Subcutaneous abdominal adipose tissue (tissue), 5 donors: ENCODE measurements around the gene SMKR1.
"Not testable (repeated sequence)": the region's sequence is repeated elsewhere in the genome, so short reads cannot be mapped to it uniquely, and the experiment has no call there.

Experiments
- H3K27ac ChIP-seq: one replicate; pipeline ENCODE4 v1.7.0; 2013; ENCODE audit warnings: low read depth, mild to moderate bottlenecking, inconsistent platforms, low read length, moderate library complexity
- H3K27me3 ChIP-seq, 5 donors: one replicate each; pipeline ENCODE4 v1.7.0; 2013; ENCODE audit warnings: low read length in 5 of 5, inconsistent platforms in 1 of 5; ENCODE audit not compliant: control insufficient read depth in 5 of 5, insufficient read depth in 4 of 5
- H3K36me3 ChIP-seq, 5 donors: one replicate each; pipeline ENCODE4 v1.7.0; 2013; ENCODE audit warnings: low read length in 5 of 5; ENCODE audit not compliant: control insufficient read depth in 5 of 5, insufficient read depth in 5 of 5
- H3K4me1 ChIP-seq, 5 donors: one replicate each; pipeline ENCODE4 v1.7.0; 2013; ENCODE audit warnings: low read length in 5 of 5, mild to moderate bottlenecking in 3 of 5, moderate library complexity in 1 of 5; ENCODE audit not compliant: control insufficient read depth in 5 of 5, insufficient read depth in 5 of 5
- H3K4me3 ChIP-seq, 5 donors: one replicate each; pipeline ENCODE4 v1.7.0; 2013; ENCODE audit warnings: low read length in 5 of 5, low read depth in 1 of 5
- H3K9ac ChIP-seq, 5 donors: one replicate each; pipeline ENCODE4 v1.7.0; 2013; ENCODE audit warnings: low read length in 5 of 5, mild to moderate bottlenecking in 4 of 5, moderate library complexity in 3 of 5
- H3K9me3 ChIP-seq, 5 donors: one replicate each; pipeline ENCODE4 v1.7.0; 2013; ENCODE audit warnings: low read length in 5 of 5; ENCODE audit not compliant: control insufficient read depth in 5 of 5
- donor health status: healthy.
- donor health status: healthy.
- donor health status: healthy.
- donor health status: healthy.
- donor health status: healthy.

Gene SMKR1

DNA sequence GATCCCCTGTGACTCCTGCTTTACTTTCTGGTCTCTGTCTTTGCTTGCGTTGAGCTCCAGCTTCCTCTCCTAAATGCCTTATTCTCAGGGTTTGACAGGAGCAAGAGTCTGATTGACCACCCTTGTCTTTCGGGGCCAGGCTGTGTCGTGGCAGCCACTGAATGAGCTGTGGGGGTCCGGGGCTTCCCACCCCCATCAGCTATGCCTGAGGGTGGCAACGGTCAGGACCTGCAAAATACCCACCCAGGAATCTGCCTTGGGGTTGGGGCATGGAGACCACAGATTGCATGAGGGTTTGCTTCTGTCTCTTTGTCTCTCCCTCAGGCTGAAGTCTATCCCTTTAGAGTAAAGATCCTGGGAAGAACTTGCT is 20.6 kb downstream of the SMKR1 start:
- no peak overlapping the region for H3K9ac ChIP-seq
- H3K9me3 ChIP-seq = no peaks in the 10 kb centered on the region
- H3K4me1 ChIP-seq = peaks cover 0 to 3% (median 0%) of the 10 kb centered on the region in 5 donors
- no peak overlapping the region for H3K4me3 ChIP-seq
- H3K36me3 ChIP-seq = no peaks in the 10 kb centered on the region
- peaks cover 0 to 19% (median 7%) of the 10 kb centered on the region in 5 donors for H3K27me3 ChIP-seq
- no peak overlapping the region for H3K27ac ChIP-seq

DNA sequence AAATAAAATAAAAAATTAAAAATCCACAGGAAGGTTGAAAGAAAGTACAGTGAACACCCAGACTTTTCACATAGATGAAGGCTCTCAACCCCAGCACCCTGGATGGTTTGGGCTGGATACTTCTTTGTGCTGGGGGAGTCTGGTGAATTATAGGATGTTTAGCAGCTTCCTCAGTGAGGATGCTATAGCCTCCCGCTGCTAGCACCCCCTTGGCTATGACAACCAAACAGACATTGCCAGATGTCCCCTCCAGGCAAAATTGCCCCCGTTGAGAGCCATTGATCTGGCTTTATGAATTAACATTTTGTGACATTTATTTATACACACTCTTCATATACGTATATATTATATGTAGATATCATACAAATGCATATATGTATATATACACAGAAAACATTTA is 21.6 kb downstream of the SMKR1 start:
- H3K9ac ChIP-seq = no peak overlapping the region
- H3K36me3 ChIP-seq = no peaks in the 10 kb centered on the region
- no peaks in the 10 kb centered on the region for H3K9me3 ChIP-seq
- no peak overlapping the region for H3K27ac ChIP-seq
- no peak overlapping the region for H3K4me3 ChIP-seq
- no peaks in the 10 kb centered on the region for H3K4me1 ChIP-seq
- peaks cover 0 to 19% (median 7%) of the 10 kb centered on the region in 5 donors for H3K27me3 ChIP-seq

DNA sequence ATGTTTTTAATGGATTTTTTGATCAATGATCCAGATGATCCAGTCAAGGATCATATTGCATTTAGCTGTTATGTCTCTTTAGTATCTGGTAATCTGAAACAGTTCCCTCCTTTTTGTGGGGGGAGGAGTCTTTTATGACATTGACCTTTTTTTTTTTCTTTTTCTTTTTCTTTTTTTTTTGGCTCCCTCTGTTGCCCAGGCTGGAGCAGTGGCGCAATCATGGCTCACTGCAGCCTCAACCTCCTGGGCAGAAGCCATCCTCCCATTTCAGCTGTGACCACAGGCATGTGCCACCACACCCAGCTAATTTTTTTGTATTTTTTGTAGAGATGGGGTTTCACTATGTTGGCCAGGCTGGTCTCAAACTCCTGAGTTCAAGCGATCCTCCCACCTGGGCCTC is 22.1 kb downstream of the SMKR1 start:
- not testable (repeated sequence) for H3K9me3 ChIP-seq, H3K27ac ChIP-seq, H3K4me1 ChIP-seq, H3K36me3 ChIP-seq, H3K9ac ChIP-seq, H3K4me3 ChIP-seq
- H3K27me3 ChIP-seq = peaks cover 0 to 19% (median 7%) of the 10 kb centered on the region in 5 donors

DNA sequence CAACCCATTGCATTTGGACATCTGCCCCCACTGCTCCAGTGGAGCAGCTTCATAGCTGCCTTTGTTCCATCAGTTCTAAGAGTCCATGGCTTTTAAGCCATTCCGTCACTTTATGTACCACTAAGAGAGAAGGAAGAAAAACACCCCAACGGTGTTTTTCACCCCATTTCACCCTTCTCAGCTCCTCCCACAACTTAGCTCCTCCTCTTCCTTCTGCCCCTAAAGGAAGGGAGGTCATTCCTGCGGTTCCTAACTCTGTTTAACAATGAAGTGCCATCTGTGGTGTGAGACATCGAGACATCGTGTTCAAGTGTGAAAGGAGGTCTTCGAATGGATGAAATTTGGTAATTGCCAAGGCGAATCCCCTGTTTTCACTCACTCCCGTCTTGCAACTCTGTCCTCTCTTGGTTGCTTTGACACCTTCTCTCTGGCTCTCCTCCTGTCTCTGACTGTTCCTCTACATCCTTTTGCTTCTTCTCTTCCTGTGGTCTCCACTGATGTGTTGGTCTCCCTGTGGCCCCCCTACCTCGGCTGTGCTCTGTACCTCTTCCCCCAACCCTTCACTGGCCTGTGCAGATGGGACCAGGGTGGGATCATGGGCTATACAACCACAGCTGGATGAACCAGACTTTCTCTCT is 23.0 kb downstream of the SMKR1 start:
- peaks cover 0 to 17% (median 5%) of the 10 kb centered on the region in 5 donors for H3K27me3 ChIP-seq
- no peaks in the 10 kb centered on the region for H3K9me3 ChIP-seq
- H3K4me3 ChIP-seq = no peak overlapping the region
- no peak overlapping the region for H3K27ac ChIP-seq
- no peak overlapping the region for H3K9ac ChIP-seq
- no peaks in the 10 kb centered on the region for H3K4me1 ChIP-seq
- H3K36me3 ChIP-seq = no peaks in the 10 kb centered on the region

DNA sequence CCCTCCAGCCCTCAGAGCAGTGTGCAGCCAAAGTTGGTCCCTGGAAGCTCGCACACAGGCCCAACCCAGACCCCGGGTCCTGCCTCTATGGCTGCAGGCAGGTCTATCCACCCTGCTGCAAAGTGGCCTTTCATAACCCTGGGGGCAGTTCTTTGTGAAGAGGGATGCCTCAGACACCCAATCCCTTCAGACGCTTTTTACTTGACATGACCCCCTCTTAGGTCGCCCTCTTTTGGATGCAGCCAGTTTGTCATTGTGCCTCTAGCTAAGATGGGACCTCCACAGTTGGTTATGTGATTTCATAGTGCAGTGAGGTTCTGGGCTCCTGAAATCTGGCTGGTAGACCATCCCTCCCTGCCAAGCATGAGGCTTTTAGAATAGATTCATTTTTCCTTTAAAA is 27.3 kb downstream of the SMKR1 start:
- Histone ChIP-seq H3K9ac (no peak overlapping the region), H3K27ac (no peak overlapping the region), H3K4me3 (no peak overlapping the region), H3K36me3 (no peaks in the 10 kb centered on the region), H3K4me1 (no peaks in the 10 kb centered on the region), H3K27me3 (peaks cover 0 to 5% (median 0%) of the 10 kb centered on the region in 5 donors), H3K9me3 (no peaks in the 10 kb centered on the region)

DNA sequence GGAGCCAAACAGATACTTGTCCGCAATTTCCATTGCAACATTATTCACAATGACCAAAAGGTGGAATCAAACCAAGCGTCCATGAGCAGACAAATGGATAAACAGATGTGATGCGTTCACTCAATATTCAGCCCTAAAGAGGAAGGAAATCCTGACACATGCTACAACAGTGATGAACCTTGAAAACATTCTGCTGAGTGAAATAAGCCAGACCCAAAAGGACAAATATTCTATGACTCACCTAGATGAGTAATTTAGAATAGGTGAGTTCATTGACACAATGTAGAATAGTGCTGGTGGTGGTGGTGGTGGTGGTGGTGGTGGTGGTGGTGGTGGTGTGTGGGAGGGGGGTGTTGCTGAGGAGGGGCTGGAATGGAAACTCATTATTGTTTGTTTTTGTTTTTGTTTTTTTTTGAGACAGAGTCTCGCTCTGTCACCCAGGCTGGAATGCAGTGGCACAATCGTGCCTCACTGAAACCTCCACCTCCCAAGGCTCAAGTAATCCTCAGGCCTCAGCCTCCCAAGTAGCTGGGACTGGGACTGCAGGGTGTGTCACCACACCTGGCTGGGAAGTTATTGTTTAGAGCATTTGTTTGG is 28.6 kb downstream of the SMKR1 start:
- H3K27ac ChIP-seq = no peak overlapping the region
- no peaks in the 10 kb centered on the region for H3K9me3 ChIP-seq
- H3K27me3 ChIP-seq = peaks cover 0 to 3% (median 0%) of the 10 kb centered on the region in 5 donors

DNA sequence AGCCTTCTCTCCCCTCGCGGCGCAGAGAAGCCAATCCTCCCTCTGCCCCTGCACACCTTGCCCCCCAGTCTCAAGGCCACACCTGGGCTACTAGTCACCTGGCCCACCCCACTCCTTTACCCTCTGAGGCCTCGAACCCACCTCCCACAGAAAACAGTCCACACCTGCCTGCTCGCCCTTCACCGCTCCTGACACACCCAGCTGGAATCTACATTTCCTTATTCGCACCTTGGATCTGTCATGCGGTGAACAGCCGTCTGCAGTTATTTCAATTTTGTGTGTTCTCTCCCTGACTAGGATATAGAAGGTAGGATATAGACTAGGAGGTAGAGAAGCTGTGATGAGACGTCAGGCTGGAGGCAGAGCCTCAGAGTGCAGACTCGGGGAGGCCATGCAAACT is 29.4 kb downstream of the SMKR1 start:
- H3K36me3 ChIP-seq = no peaks in the 10 kb centered on the region
- no peaks in the 10 kb centered on the region for H3K9me3 ChIP-seq
- H3K27me3 ChIP-seq = peaks cover 0 to 3% (median 0%) of the 10 kb centered on the region in 5 donors
- no peak overlapping the region for H3K4me3 ChIP-seq
- H3K9ac ChIP-seq = no peak overlapping the region
- H3K27ac ChIP-seq = no peak overlapping the region
- no peaks in the 10 kb centered on the region for H3K4me1 ChIP-seq

More for the DNA sequence above, 28.6 kb downstream of the SMKR1 start:
- Histone ChIP-seq H3K4me3 (no peak overlapping the region), H3K9ac (no peak overlapping the region), H3K4me1 (no peaks in the 10 kb centered on the region), H3K36me3 (no peaks in the 10 kb centered on the region)

DNA sequence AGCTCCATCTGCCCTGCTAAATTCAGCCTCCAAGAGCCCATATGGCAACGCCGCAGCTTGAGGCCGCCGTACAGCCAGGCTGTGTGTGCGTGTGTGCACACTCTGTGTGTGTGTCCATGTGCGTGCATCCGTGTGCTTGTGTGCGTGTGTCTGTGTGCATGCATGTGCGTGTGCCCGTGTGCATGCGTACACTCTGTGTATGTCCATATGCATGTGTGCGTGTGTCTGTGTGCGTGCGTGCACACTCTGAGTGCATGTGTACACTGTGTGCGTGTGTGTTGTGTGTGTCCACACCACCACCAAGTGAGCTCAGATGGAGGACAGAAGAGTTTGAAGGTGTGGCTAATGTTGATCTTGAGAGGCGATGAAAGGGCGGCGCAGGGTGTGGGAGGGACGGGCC is 30.0 kb downstream of the SMKR1 start:
- no peak overlapping the region for H3K4me3 ChIP-seq
- H3K27ac ChIP-seq = no peak overlapping the region
- H3K27me3 ChIP-seq = peaks cover 0 to 3% (median 0%) of the 10 kb centered on the region in 5 donors
- no peaks in the 10 kb centered on the region for H3K4me1 ChIP-seq
- H3K9ac ChIP-seq = no peak overlapping the region
- H3K36me3 ChIP-seq = no peaks in the 10 kb centered on the region
- no peaks in the 10 kb centered on the region for H3K9me3 ChIP-seq

DNA sequence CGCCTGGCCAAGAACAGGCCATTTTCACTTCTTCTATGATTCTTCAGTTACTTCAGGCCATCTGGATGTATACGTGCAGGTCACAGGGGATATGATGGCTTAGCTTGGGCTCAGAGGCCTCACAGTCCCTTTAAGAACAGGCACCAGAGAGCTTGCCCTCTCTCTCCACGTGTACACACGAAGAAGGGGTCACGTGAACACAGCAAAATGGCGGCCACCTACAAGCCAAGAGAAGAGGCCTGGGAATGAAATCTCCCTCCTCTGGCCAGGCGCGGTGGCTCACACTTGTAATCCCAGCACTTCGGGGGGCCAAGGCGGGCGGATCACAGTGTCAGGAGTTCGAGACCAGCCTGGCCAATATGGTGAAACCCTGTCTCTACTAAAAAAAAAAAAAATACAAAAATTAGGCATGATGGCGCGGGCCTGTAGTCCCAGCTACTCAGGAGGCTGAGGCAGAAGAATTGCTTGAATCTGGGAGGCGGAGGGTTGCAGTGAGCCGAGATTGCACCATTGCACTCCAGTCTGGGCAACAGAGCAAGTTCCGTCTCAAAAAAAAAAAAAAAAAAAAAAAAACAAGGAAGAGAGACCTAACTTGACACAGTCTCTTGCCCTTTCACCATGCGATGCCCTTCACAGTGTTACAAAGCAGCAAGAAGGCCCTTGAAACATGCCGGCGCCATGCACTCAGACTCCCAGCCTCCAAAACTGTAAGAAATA is 32.4 kb downstream of the SMKR1 start:
- H3K9me3 ChIP-seq, H3K9ac ChIP-seq, H3K4me3 ChIP-seq, H3K27me3 ChIP-seq, H3K4me1 ChIP-seq, H3K36me3 ChIP-seq, H3K27ac ChIP-seq: not testable (repeated sequence)

DNA sequence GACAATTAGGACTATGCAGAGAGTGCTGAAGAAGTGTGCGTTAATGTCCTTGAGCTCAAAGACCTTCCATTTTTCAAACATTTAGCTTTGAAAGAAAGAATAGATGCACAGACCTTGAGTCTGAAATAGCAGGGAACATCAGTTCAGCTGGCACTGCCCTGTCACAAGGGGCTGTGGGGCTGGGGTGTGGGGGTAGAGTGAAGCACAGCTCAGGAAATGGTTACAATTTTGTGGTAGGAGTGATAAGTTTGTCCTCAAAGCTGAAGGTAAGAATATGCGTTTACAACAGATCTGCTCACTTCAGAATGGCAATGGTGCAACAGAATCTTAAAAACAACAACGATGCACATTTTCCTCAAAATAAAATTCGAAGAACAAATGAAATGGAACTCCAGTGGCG is 33.6 kb downstream of the SMKR1 start:
- no peaks in the 10 kb centered on the region for H3K36me3 ChIP-seq
- no peak overlapping the region for H3K4me3 ChIP-seq
- H3K9me3 ChIP-seq = no peaks in the 10 kb centered on the region
- no peak overlapping the region for H3K27ac ChIP-seq
- H3K27me3 ChIP-seq = peaks cover 0 to 3% (median 0%) of the 10 kb centered on the region in 5 donors
- H3K4me1 ChIP-seq = no peaks in the 10 kb centered on the region
- H3K9ac ChIP-seq = no peak overlapping the region
